Heart left ventricle (tissue), 16 donors: Measurements from ENCODE around the gene TRIM33. TPM values are rescaled to one million over a fixed set of nuclear protein-coding genes. Genes with fewer than 3 reads are reported as not detected.

Experiments used
- ATAC-seq, 4 donors: fragments of 200-7000 bp; cut with Tn5 transposase; one replicate each; pipeline ENCODE4 v1.9.1; 2020 to 2022; ENCODE audit warnings: moderate library complexity in 4 of 4, mild to moderate bottlenecking in 3 of 4, moderate number of reproducible peaks in 1 of 4
- DNase-seq, 5 donors: peaks; one replicate each; pipeline ENCODE4 v3.0.0-alpha.2; 2020
- H3K27ac ChIP-seq, 12 donors: fragments of 200-600 bp; sonication (generic) in 4 of 12; one replicate each; pipeline versions ENCODE4 v1.5.0 to v1.8.0; 2016 to 2022; ENCODE audit warnings: mild to moderate bottlenecking in 2 of 12
- H3K27me3 ChIP-seq, 9 donors: fragments of 200-600 bp; sonication (generic) in 2 of 9; one replicate each; pipeline versions ENCODE4 v1.5.1 to v1.8.0; 2016 to 2022; ENCODE audit warnings: mild to moderate bottlenecking in 3 of 9
- H3K36me3 ChIP-seq, 9 donors: fragments of 200-600 bp; sonication (generic) in 2 of 9; one replicate each; pipeline versions ENCODE4 v1.5.0 to v1.8.0; 2018 to 2022; ENCODE audit warnings: mild to moderate bottlenecking in 2 of 9
- H3K4me1 ChIP-seq, 12 donors: fragments of 200-600 bp; sonication (generic) in 4 of 12; one replicate each; pipeline versions ENCODE4 v1.5.0 to v1.8.0; 2016 to 2022; ENCODE audit warnings: mild to moderate bottlenecking in 3 of 12
- H3K4me3 ChIP-seq, 12 donors: fragments of 200-600 bp; sonication (generic) in 4 of 12; one replicate each; pipeline versions ENCODE4 v1.5.0 to v1.8.0; 2017 to 2022; ENCODE audit warnings: mild to moderate bottlenecking in 9 of 12, moderate library complexity in 4 of 12
- H3K9me3 ChIP-seq, 12 donors: fragments of 200-600 bp; sonication (generic) in 4 of 12; one replicate each; pipeline versions ENCODE4 v1.5.0 to v1.8.0; 2016 to 2022; ENCODE audit warnings: mild to moderate bottlenecking in 1 of 12
- CTCF ChIP-seq, 12 donors: fragments of 200-600 bp; sonication (generic) in 4 of 12; IDR thresholded peaks; one replicate each; pipeline versions ENCODE4 v1.5.0 to v1.8.0; 2018 to 2022; ENCODE audit warnings: antibody characterized with exemption in 12 of 12, mild to moderate bottlenecking in 5 of 12
- POLR2A ChIP-seq, 2 donors: fragments of 450-650 bp; IDR thresholded peaks; one replicate each; pipeline ENCODE4 v1.6.1; 2017; ENCODE audit warnings: antibody characterized with exemption in 2 of 2, mild to moderate bottlenecking in 2 of 2, moderate library complexity in 2 of 2
- WGBS, 4 donors: extraction: QIAGEN DNeasy Blood & Tissue Kit in 2 of 4; methylation state at CpG; one replicate each; pipeline versions ENCODE4 v1.1.5 to v1.1.7; 2013 to 2018; 5-methylcytosine and 5-hydroxymethylcytosine counted together
- intact Hi-C, 10 donors: fragments of 100-400 bp; cut with DNase I; formaldehyde crosslinking; loops; one replicate each; pipeline versions ENCODE4 v1.11.1 to v1.14.2; 2022
- polyA plus RNA-seq, 2 donors: library from polyadenylated mRNA; stranded (reverse); fragments of 200-250 nt; gene quantifications; one replicate each; pipeline ENCODE4 v1.2.3, GENCODE V29; 2013
- total RNA-seq, 9 donors: library from RNA; depleted of rRNA in 2 of 9; stranded (reverse); fragments of >200 nt in 2 of 9; fragmentation: NEBNext Ultra II Directional in 3 of 9; extraction: Animal tissue kit (Norgen Biotek cat#: 25700) in 3 of 9; gene quantifications; one replicate each; pipeline versions ENCODE4 v1.1.0 to v1.2.4, GENCODE V29; 2016 to 2023
- donor health status: ischemic (EF 13 %, LVEDD 7.1; RV severe dilation, severe dysfunction).
- donor health status: healthy with polysubstance abuse.
- donor health status: DM: no; HTN: yes; CAD: no.
- donor health status: DM: no; HTN: no; CAD: no.
- donor health status: ischemic (EF 25% LVEDD 6.9; RV normal size, moderate dysfunction).
- donor health status: ischemic (EF 25% LVEDD 5.7; RV mildly dilated, moderate dysfunction).
- donor health status: healthy.
- donor health status: DM: yes; HTN: yes; CAD: no.
- donor health status: ischemic (EF 35%, LVEDD 5.7; RV mildly dilated, moderate dysfunction).
- donor health status: nonischemic (EF 11% LVEDD 7.7; RV severe dilation, severe dysfunction).
- donor health status: DM: yes; HTN: yes; CAD: no.
- donor health status: PGD.
- donor health status: ischemic (EF 29% LVEDD 5.4; RV normal size, mild dysfunction).
- donor health status: nonischemic (EF 23%, LVEDD 6.1; RV moderate dilation, normal function).

TRIM33 gene
- total and polyA plus RNA-seq, 11 donors: 6.1 to 30.8 (median 17.3) TPM

- intact Hi-C loops: no loop called here
- 93 to 97% (median 95%) methylated on average over 2 of the region's 2 CpGs for WGBS, 4 donors
These were observed 19.2 kb upstream of the TRIM33 start for GRCh38 chr1:114530224-114530623.

GRCh38 chr1:114524944-114525343, 13.9 kb upstream of the TRIM33 start:
- intact Hi-C loops: no loop called here
- Histone ChIP-seq H3K27ac (no peak overlapping the region), H3K4me3 (no peak overlapping the region), H3K36me3 (no peaks in the 10 kb centered on the region), H3K4me1 (no peaks in the 10 kb centered on the region), H3K9me3 (no peaks in the 10 kb centered on the region), H3K27me3 (no peaks in the 10 kb centered on the region)
- ATAC-seq: no peak
- TF ChIP-seq POLR2A (IDR thresholded peaks at IDR 0.05) (no peak), CTCF (IDR thresholded peaks at IDR 0.05) (no peak)
- no peak for DNase-seq

More at GRCh38 chr1:114530224-114530623, 19.2 kb upstream of the TRIM33 start:
- TF ChIP-seq CTCF (IDR thresholded peaks at IDR 0.05) (no peak), POLR2A (IDR thresholded peaks at IDR 0.05) (no peak)
- no peaks in the 10 kb centered on the region for H3K4me1 ChIP-seq
- no peak for ATAC-seq
- H3K36me3 ChIP-seq: no peaks in the 10 kb centered on the region
- H3K4me3 ChIP-seq: no peak overlapping the region
- DNase-seq: no peak
- H3K27me3 ChIP-seq: no peaks in the 10 kb centered on the region
- no peaks in the 10 kb centered on the region for H3K9me3 ChIP-seq
- H3K27ac ChIP-seq: no peak overlapping the region

GRCh38 chr1:114522264-114522575, 11.2 kb upstream of the TRIM33 start:
- Histone ChIP-seq H3K4me1 (no peaks in the 10 kb centered on the region), H3K9me3 (no peaks in the 10 kb centered on the region), H3K27ac (no peak overlapping the region), H3K27me3 (no peaks in the 10 kb centered on the region), H3K36me3 (no peaks in the 10 kb centered on the region), H3K4me3 (no peak overlapping the region)
- ATAC-seq (no peak), DNase-seq (no peak)
- TF ChIP-seq POLR2A (IDR thresholded peaks at IDR 0.05): no peak
- TF ChIP-seq CTCF (IDR thresholded peaks at IDR 0.05): no peak
- intact Hi-C loops: no loop called here
- WGBS, 4 donors: 40 to 68% (median 64%) methylated on average over 2 of the region's 2 CpGs

DNA sequence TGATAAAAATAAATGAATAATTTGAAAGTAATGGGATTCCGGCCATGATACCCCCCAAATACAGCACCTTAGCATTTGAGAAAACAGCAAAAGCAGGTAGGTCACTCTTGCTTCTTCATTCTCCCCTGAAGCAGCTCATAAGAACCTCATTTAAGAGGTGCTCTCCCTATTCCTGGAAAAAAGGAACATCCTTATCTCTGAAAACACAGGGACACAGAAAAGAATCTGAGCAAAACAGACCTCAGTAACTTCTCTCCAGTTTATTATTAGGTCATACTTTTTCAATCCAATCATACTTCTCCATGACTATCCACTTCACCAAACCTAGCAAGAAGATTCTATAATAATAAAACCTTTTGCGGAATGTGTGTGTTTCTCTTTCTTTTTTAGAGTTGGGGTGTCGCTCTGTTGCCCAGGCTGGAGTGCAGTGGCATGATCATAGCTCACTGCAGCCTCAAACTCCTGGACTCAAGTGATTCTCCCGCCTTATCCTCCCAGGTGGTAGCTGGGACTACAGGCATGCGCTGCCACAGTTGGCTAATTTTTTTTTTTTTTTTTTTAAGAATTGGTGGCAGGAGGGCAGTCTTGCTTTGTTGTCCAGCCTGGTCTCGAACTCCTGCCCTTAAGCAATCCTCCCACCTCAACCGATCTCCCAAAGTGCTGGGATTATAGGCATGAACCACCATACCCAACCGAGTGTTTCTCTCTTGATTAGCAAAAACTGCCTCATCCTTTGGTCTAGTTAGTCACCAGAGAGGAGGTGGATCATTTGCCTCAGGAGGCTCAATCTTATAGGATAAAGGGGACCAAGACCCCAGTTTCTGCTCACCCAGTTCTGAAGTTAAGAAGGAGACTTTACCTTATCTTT, 10.6 kb upstream of the TRIM33 start:
- Histone ChIP-seq H3K27ac (no peak overlapping the region), H3K9me3 (no peaks in the 10 kb centered on the region), H3K4me1 (no peaks in the 10 kb centered on the region), H3K27me3 (no peaks in the 10 kb centered on the region), H3K36me3 (no peaks in the 10 kb centered on the region), H3K4me3 (no peak overlapping the region)
- 82 to 90% (median 89%) methylated on average over 8 of the region's 8 CpGs for WGBS, 4 donors
- no peak for ATAC-seq
- intact Hi-C loops: no loop called here
- no peak for DNase-seq
- no peak for TF ChIP-seq CTCF (IDR thresholded peaks at IDR 0.05)
- TF ChIP-seq POLR2A (IDR thresholded peaks at IDR 0.05): no peak
